CD4-positive, alpha-beta T cell (primary cell): Measurements from ENCODE around the gene COA4. TPM values are rescaled to one million over a fixed set of nuclear protein-coding genes. Genes with fewer than 3 reads are reported as not detected.

ENCODE experiments used
- ATAC-seq: fragments of 200-7000 bp; cut with Tn5 transposase; one replicate; pipeline ENCODE4 v1.10.0; 2022; ENCODE audit warnings: mild to moderate bottlenecking; ENCODE audit not compliant: poor library complexity
- CTCF ChIA-PET: fragments of 350-600 bp; sonication (Branson Sonifier 250); formaldehyde crosslinking; loops from one replicate; lab custom pipeline; 2021; ENCODE audit warnings: antibody characterized with exemption, inconsistent platforms; lab: Charles Lee
- POLR2A ChIA-PET: fragments of 350-600 bp; sonication (Branson Sonifier 250); formaldehyde crosslinking; loops from one replicate; lab custom pipeline; 2021; ENCODE audit warnings: antibody characterized with exemption, inconsistent platforms; lab: Charles Lee
- DNase-seq, 14 experiments: peaks; one replicate each; pipeline ENCODE4 v3.0.0-alpha.2; 2013 to 2020; ENCODE audit warnings: mixed read lengths in 2 of 14
- H3K27ac ChIP-seq, 2 donors: one replicate each; pipeline versions ENCODE4 v1.5.1 to v1.7.0; 2013; ENCODE audit warnings: low read length in 2 of 2, low read depth in 1 of 2, mild to moderate bottlenecking in 1 of 2
- H3K27me3 ChIP-seq, 2 experiments: 1 replicate in 1 of 2; 2 replicates in 1 of 2; pipeline versions ENCODE4 v1.6.1 to v1.7.0; 2013; ENCODE audit warnings: low read length in 2 of 2, control low read depth in 1 of 2, mild to moderate bottlenecking in 1 of 2, moderate library complexity in 1 of 2; ENCODE audit not compliant: insufficient read depth in 2 of 2, control insufficient read depth in 1 of 2
- H3K36me3 ChIP-seq: one replicate; pipeline ENCODE4 v1.6.1; 2013; ENCODE audit warnings: low read length, control low read depth; ENCODE audit not compliant: insufficient read depth
- H3K4me1 ChIP-seq: one replicate; pipeline ENCODE4 v1.6.1; 2013; ENCODE audit warnings: low read length, control low read depth; ENCODE audit not compliant: insufficient read depth
- H3K4me3 ChIP-seq: one replicate; pipeline ENCODE4 v1.5.1; 2013; ENCODE audit warnings: mild to moderate bottlenecking, low read length, moderate library complexity
- H3K9me3 ChIP-seq, 2 experiments: 1 replicate in 1 of 2; 2 replicates in 1 of 2; pipeline versions ENCODE4 v1.6.1 to v1.7.0; 2013; ENCODE audit warnings: low read length in 2 of 2, mild to moderate bottlenecking in 2 of 2, control low read depth in 1 of 2, moderate library complexity in 1 of 2; ENCODE audit not compliant: control insufficient read depth in 1 of 2, insufficient read depth in 1 of 2
- H3K27ac Mint-ChIP-seq: one replicate; pipeline ENCODE4 v1.8.0; 2020; ENCODE audit warnings: mixed read lengths
- H3K27me3 Mint-ChIP-seq: one replicate; pipeline ENCODE4 v1.8.0; 2021; ENCODE audit warnings: mixed read lengths
- H3K36me3 Mint-ChIP-seq: one replicate; pipeline ENCODE4 v1.8.0; 2021; ENCODE audit warnings: low read depth, mixed read lengths
- H3K4me1 Mint-ChIP-seq: one replicate; pipeline ENCODE4 v1.8.0; 2021; ENCODE audit warnings: low read depth, mixed read lengths
- H3K4me3 Mint-ChIP-seq: one replicate; pipeline ENCODE4 v1.8.0; 2020; ENCODE audit warnings: mild to moderate bottlenecking, mixed read lengths
- H3K9me3 Mint-ChIP-seq: one replicate; pipeline ENCODE4 v1.8.0; 2020; ENCODE audit warnings: mixed read lengths
- intact Hi-C, 2 experiments: fragments of 100-400 bp; cut with DNase I in 1 of 2; cut with micrococcal nuclease in 1 of 2; formaldehyde crosslinking; loops; one replicate each; pipeline versions ENCODE4 v1.15.1 to v1.9.0; 2023 to 2025; cut with DNase I, micrococcal nuclease
- total RNA-seq, 174 experiments: library from RNA in 2 of 174; stranded (reverse) in 2 of 174; gene quantifications; one replicate each; pipeline ENCODE4 v1.2.3 and lab custom pipeline; 2021 to 2026
- TF ChIP-seq, protein P1 (sequence below): fragments of 200-600 bp; IDR thresholded peaks from one replicate; pipeline ENCODE4 v1.8.0; 2022; ENCODE audit warnings: antibody characterized with exemption, mild to moderate bottlenecking

The COA4 gene
- total RNA-seq, 2 experiments from 2014 or later = 20.7 to 23.9 TPM

DNA sequence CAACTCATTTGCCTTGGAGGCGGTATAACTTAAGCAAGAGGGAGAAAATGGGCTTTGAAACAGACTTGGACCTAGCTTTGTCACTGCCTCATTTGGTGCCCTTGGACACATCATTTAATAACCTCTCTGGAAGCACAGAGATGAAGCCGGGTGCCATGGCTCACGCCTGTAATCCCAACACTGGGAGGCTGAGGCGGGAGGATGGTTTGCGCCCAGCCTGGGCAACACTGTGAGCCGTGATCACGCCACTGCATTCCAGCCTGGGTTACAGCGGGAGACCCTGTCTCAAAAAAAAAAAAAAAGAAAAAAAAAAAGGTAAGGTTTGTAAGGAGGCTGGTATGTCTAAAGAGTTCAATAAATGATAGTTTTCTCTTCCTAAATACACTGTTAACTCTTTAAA, 806 bp downstream of the COA4 start:
- intact Hi-C loops = loop anchor here (1.0 to 10.0 kb wide), 10 partner anchors 87 to 1764 kb away; partner anchors contain the start of genes C2CD3 (in 2 of the 2), PPME1 (in 2 of the 2), RAB6A (in 2 of the 2) and ANAPC15 (in 1 of the 2)
- TF ChIP-seq, protein P1, sequence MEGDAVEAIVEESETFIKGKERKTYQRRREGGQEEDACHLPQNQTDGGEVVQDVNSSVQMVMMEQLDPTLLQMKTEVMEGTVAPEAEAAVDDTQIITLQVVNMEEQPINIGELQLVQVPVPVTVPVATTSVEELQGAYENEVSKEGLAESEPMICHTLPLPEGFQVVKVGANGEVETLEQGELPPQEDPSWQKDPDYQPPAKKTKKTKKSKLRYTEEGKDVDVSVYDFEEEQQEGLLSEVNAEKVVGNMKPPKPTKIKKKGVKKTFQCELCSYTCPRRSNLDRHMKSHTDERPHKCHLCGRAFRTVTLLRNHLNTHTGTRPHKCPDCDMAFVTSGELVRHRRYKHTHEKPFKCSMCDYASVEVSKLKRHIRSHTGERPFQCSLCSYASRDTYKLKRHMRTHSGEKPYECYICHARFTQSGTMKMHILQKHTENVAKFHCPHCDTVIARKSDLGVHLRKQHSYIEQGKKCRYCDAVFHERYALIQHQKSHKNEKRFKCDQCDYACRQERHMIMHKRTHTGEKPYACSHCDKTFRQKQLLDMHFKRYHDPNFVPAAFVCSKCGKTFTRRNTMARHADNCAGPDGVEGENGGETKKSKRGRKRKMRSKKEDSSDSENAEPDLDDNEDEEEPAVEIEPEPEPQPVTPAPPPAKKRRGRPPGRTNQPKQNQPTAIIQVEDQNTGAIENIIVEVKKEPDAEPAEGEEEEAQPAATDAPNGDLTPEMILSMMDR = no peak
- Mint-ChIP-seq H3K27me3 (no peaks in the 10 kb centered on the region), H3K4me3 (peak overlapping the region; percentile 96), H3K4me1 (peaks cover 52% of the 10 kb centered on the region), H3K36me3 (peaks cover 55% of the 10 kb centered on the region), H3K9me3 (no peaks in the 10 kb centered on the region), H3K27ac (peak overlapping the region; percentile 91)
- no peak for ATAC-seq
- POLR2A ChIA-PET = interaction anchor here (1.0 to 3.2 kb wide), 2 partner anchors 87 to 97 kb away, joined by 3 to 12 read pairs; no protein-coding TSS in a partner anchor
- no peaks in the 10 kb centered on the region for H3K9me3 ChIP-seq
- H3K27ac ChIP-seq = peak overlapping the region; percentile 71 to 90
- H3K4me1 ChIP-seq = peaks cover 30% of the 10 kb centered on the region
- no peaks in the 10 kb centered on the region for H3K27me3 ChIP-seq
- no peak for DNase-seq
- H3K4me3 ChIP-seq = peak overlapping the region; percentile 74
- CTCF ChIA-PET = no interaction called here
- peaks cover 35% of the 10 kb centered on the region for H3K36me3 ChIP-seq

DNA sequence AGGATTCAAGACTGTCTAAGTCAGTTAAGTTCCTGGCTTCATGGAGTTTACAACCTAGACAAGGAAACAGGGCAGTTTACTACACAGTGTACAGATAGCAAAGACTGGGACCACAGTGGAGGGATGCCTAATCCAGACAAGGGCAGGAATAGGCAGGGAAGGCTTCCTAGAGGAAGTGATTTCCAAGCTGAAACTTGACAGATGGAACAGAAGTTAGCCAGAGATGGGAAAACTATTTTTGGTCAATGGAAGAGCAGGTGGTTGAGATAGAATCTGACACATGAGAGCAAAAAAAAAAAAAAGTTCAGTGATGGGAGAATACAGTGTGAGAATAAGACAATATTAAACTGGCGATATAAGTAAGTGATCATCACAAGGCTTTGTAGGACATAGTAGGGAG, 1.3 kb downstream of the COA4 start:
- Mint-ChIP-seq H3K36me3 (peaks cover 57% of the 10 kb centered on the region), H3K4me1 (peaks cover 52% of the 10 kb centered on the region)

DNA sequence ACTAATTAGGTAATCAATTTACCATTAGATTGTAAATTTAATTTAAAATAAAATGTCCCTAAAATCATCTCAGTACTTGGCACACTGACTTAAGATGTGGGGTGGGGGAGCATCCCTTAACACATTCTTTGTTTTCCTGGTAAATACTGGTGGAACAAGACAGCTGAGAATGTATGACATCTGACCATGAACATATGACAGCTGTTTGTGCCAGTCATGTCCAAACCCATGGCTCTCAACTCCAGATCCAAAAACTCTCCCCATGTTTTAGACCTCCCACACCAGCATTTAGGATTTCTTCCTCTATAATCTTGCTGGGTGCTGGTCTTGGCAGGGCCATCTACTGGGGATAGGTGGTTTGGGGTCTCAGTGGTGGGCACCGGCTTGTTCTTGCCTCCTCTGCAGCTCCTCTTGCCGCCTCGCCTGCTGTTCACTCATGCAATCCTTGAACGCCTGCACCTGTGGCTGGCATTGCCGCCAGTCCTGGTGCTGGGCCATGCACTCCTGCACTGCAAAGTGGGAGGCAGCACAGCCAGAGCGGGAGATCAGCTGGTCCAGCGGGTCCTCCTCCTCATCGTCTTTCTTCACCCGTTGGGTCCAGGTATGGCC, 3.8 kb downstream of the COA4 start:
- no peaks in the 10 kb centered on the region for H3K9me3 Mint-ChIP-seq
- Histone ChIP-seq H3K4me1 (peaks cover 30% of the 10 kb centered on the region), H3K27me3 (no peaks in the 10 kb centered on the region), H3K4me3 (no peak overlapping the region), H3K27ac (no peak overlapping the region), H3K9me3 (no peaks in the 10 kb centered on the region), H3K36me3 (peaks cover 39% of the 10 kb centered on the region)
- ChIA-PET POLR2A (no interaction called here), CTCF (interaction anchor here (0.6 kb wide), 1 partner anchor 29 kb away, joined by 3 read pairs; no protein-coding TSS in a partner anchor)
- peaks cover 71% of the 10 kb centered on the region for H3K36me3 Mint-ChIP-seq
- H3K4me3 Mint-ChIP-seq = peak overlapping the region; percentile 20
- no peaks in the 10 kb centered on the region for H3K27me3 Mint-ChIP-seq
- H3K27ac Mint-ChIP-seq = peak overlapping the region; percentile 66
- TF ChIP-seq, protein P1 = no peak
- no peak for DNase-seq
- H3K4me1 Mint-ChIP-seq = peaks cover 40% of the 10 kb centered on the region
- intact Hi-C loops = loop anchor here in 1 of 2 experiments (10.0 kb wide), 2 partner anchors 498 to 522 kb away; partner anchors contain the start of genes PGM2L1 and RELT
- no peak for ATAC-seq

More for the DNA sequence above, 1.3 kb downstream of the COA4 start:
- Mint-ChIP-seq H3K27ac (peak overlapping the region; percentile 91), H3K27me3 (no peaks in the 10 kb centered on the region), H3K9me3 (no peaks in the 10 kb centered on the region), H3K4me3 (peak overlapping the region; percentile 96)
- ATAC-seq (no peak), DNase-seq (no peak)
- H3K9me3 ChIP-seq = no peaks in the 10 kb centered on the region
- POLR2A ChIA-PET = interaction anchor here (3.2 kb wide), 1 partner anchor 96 kb away, joined by 12 read pairs; no protein-coding TSS in a partner anchor
- peaks cover 30% of the 10 kb centered on the region for H3K4me1 ChIP-seq
- peaks cover 36% of the 10 kb centered on the region for H3K36me3 ChIP-seq
- H3K27ac ChIP-seq = no peak overlapping the region
- CTCF ChIA-PET = no interaction called here
- H3K27me3 ChIP-seq = no peaks in the 10 kb centered on the region
- TF ChIP-seq, protein P1 = no peak
- intact Hi-C loops = loop anchor here (5.0 to 10.0 kb wide), 6 partner anchors 88 to 1763 kb away; partner anchors contain the start of genes ANAPC15 (in 1 of the 2), FAM168A (in 1 of the 2), MRPL48 (in 1 of the 2) and PGM2L1 (in 1 of the 2)
- H3K4me3 ChIP-seq = peak overlapping the region; percentile 74
